HK-2 (cell line): Measurements from ENCODE around the gene PDPN.
"Not testable (repeated sequence)": the region's sequence is repeated elsewhere in the genome, so short reads cannot be mapped to it uniquely, and the experiment has no call there.

Experiments
- DNase-seq: peaks from one replicate; pipeline ENCODE4 v3.0.0-alpha.2; 2018; ENCODE audit not compliant: unreplicated experiment

PDPN gene, protein sequence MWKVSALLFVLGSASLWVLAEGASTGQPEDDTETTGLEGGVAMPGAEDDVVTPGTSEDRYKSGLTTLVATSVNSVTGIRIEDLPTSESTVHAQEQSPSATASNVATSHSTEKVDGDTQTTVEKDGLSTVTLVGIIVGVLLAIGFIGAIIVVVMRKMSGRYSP

DNA sequence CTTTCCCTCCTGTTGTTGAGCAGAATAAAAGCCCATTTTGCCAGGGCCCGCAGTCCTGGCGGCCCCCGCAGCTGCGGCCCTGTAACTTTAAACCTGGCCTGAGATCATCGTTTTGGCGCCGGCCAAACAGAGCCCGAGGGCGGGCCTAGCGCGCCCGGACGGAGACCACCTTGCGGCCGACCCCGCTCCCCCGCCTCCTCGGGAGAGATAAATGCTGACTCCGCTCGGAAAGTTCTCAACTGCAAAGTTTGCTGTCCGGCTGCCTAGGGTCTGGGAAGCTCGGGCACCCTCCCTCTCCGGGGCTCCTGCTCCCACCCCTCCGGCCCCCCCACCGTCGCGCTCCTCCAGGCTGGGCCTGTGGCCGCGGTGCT lies at the start of gene PDPN:
PDPN (plus strand) TSS at position 238 of the 371 bp plus-strand sequence. CDS start 202 bp downstream, outside the sequence.
- no peak for DNase-seq

DNA sequence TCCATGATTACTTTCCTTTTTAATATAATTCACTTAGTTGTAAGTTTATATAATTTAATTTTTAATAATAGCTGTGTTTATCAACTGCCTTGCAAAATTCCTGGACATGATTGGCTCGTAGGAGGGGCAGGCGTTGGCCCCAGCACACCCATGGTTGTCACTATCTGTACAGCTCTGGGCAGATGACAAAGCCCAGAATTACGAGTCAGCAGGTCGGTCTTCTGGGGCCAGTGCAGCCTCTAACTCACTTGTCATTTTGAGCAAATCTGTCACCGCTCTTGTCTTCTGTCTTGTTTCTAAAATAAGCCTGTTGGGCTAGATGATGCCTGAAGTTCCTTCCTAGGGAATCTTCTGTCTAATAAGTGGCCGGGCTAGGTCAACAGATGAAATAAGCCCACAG lies 48.4 kb upstream of the PDPN start:
- no peak for DNase-seq

DNA sequence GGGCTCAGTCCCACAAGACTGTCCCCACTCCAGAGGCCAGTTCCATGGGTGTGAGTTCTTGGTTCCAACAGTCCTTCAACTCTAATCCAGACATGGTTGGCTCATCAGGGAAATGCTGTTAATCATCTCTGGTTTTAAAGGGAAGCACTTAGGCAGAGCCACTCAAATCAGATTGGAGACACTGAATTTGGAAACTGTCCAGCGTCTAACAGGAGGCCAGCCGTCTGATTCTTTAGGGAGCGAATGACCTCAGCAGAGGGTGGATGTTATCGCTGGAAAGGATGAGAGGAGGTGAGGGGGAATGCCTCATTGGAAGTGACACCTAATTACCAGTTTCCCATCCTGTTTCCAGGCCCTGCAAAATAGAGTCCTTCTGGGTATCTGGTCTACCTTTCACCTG lies 47.1 kb upstream of the PDPN start:
- DNase-seq = no peak

DNA sequence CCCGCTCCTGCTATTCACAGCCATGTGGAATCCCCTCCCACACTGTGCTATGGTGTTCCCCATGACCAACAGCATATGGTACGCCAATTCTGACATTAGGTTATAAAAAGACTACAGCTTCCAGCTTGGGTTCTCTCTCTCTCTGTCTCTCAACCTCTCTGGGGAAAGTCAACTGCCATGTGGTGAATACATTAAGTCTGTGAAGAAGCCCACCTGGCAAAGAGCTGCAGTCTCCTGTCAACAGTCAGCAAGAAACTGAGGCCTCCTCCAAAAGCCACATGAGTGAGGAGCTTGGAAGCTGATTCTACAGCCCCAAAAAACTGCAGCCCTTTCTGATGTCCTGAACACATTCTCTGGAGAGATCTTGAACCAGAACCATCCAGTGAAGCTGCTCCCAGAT lies 44.8 kb upstream of the PDPN start:
- no peak for DNase-seq

DNA sequence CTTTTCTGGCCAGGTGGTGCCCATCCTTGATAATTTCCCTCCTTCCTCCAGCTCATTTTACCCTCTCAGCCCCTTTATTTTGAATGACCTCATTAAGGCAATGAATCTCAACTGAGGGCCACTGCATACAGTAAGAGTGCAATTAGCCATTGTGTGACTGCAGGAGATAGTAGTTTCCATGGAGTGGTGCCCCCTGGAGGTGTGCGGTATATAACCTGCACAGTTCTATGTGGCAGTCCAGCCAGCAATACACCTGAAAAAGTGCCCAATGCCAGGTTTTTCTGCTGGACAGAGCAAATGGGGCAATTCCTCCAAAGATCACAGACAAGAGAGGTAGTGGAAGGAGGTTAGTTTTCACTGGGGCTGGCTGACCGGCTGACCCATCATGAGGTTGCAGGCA lies 43.9 kb upstream of the PDPN start:
- DNase-seq = no peak

DNA sequence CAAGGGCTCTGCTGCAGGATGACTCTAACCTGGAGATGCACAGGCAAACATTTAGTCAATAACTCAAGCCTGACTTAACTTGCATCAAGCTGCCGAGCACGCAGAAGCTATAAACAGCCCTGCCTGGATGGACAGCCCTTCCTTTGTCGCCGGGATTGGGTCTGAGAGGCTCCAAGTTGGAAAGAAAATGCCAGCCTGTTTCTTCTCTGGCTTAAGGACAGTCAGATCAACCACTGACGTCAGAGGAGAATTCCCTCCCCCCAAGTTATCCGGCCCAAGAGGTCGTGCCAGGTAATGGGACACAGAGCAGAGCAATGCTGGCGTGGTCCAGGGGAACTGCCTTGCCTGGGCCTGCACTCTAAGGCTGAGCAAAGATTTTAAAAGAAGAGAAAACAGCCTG lies 42.8 kb upstream of the PDPN start:
- no peak for DNase-seq

DNA sequence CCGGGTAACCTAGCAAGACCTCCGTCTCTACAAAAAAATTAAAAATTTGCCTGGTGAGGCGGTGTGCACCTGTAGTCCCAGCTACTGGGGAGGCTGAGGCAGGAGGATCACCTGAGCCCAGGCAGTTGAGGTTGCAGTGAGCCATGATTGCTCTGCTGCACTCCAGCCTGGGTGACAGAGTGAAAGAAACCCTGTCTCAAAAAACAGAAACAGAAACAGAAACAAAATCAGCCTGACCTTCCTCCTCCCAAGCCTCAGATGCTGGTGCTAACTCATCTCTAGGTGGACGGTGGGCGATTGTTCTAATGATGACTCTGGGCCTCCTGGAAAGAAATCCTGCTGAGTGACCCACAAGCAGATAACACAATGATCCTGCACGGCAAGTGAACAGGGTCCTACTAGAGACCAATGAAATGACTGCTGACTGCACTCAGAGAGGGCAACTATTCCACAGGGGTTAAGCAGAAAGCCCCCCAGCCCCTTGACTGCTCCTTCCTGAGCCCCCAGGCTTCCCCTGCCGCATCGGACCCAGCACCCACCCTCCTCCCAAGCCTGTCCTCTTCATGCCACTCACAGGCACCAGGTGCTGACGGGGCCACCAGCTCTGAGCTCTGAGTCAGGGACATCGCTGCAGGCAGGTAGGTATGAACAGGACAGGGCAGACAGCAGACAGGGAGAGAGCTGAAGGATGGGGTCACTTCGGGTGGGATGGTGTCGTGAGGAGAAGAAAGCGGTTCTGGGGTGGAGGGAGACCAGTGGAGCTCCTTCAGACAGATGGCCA lies 42.0 kb upstream of the PDPN start:
- DNase-seq = no peak

DNA sequence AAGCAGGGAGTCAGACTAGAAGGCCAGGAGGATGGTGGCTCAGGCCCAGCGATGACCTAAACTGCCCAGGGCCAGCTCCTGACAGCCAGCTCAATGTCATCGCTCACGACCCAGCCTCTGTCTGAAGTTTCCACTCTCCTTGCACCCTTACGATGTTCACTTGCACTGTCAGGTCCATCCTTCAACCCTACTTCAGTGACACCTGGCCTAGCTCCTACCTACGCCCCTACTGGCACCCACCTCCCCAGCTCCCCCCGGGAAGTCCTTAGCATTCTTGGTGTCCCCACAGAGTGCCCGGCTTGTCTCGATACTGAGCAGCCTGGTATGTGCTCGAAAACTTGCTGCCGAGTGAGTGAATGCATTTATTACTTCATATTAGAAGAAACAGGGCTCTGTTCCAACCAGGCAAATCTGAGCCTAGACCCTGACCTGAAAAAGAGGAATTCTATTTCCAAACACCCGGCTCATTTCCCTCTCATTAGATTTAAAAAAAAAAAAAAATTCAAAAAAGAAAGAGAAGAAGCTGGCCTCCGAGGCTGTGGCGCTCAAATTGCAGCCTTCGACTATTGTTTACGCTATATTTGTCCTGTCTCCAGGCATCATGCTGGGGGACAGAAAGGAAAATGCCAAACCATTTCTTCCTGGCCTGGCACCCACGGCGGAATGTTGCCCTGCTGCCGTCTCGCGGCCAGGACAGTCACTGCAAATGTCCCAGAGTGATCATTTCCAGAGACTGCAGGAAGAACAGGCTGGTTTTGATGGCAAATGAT lies 40.0 kb upstream of the PDPN start:
- peak; percentile 24 for DNase-seq

DNA sequence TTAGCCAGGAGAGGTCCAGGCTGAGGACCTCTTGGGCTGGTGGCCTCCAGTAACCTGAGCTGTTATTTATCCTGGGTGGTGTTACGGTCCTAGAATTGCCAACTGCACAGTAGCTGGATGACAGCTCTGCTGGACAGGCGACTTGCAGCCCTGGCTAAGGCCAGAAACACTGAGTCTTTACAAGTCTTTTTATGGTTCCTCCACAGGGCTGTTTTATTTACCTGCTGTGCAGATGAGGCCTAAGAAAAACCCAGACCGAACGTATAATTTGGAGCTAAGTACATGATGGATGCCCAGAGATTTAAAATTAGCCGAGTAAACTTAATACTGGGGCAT lies 39.4 kb upstream of the PDPN start:
- no peak for DNase-seq

DNA sequence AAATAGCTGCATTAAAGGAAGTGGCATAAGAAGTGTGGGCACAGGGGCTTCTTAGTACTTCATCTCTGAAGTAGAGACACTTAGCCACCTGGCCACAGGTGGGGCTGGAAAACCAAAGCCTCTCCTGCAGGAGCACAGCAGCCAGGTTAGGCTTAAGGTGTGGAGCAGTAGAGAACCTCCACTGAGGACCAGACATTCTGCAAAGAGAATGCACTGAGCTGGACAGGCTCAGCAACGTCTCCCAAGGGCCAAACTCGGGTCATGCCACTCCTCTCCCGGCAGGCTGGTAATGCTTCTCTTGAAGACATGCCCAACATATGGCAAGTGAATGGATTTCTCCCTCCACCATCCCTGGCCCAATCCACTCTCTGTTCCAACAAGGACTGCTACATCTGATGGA lies 36.8 kb upstream of the PDPN start:
- DNase-seq = no peak

DNA sequence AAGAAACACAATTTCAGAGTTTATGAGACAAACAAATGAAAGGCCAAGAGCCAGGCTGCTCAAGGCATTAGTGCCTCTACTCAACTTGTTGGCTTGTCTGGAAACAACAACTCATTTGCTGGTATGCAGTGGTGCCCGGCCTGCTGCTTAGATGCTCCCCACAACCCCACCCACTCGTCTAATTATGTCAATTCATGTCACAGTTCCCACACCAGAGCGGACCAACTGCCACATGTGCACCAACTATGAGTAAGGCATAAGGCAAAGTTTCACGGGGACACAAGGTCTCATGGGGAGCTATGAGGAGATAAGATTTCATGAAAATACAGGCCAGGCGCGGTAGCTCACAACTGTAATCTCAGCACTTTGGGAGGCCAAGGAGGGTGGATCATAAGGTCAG lies 35.4 kb upstream of the PDPN start:
- DNase-seq = no peak

DNA sequence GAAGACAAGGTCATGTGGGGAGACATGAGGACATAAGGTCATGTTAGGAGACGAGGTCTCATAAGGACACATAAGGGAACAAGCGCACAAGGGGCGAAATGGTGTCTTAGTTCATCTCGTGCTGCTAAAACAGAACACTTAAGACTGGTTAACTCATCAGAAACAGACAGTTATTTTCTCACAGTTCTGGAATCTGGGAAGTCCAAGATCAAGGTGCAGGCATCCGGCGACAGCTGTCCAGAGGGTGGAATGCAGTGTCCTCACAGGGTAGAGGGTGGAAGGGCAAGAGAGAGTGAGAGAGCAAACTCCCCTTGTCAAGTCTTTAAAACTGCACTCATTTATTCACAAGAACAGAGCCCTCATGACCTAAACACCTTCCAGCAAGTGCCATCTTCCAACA lies 34.6 kb upstream of the PDPN start:
- DNase-seq = no peak

DNA sequence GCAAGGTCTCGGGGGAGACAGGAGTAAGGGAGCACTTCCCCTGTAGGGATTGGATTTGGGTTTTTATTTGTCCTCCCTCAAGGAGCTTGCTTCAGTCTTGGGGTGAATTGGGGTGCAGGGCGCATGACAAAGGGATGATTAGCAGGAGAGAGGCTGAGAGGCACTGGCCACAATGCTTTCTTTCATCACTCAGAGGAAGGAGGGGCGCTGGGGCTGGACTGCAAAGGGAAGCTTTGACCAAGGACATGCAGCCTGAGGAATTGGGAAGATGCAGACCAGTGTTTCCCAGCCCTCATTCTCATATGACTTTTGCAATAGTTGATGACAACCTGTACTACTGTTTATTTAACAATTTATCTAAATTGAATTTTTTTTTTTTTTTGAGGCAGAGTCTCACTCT lies 34.1 kb upstream of the PDPN start:
- DNase-seq = no peak

DNA sequence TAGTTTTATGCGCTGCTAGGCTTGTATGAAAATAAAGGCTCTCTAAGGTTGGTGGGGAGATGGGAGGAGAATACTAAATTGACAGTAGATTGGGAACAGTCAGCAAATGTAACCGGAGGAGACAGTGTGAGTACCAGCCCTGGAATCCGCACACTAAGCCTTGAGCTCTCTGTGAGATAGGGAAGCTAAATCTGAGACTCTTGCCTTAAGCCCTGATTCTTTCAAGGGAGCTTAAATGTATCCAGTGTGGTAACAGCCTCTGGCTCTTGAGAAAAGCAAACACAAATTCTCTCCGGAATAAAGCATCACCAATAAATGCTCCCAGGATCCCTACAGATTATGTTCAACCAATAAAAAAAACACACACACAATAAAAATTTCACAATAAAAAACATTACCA lies 33.0 kb upstream of the PDPN start:
- DNase-seq = no peak

DNA sequence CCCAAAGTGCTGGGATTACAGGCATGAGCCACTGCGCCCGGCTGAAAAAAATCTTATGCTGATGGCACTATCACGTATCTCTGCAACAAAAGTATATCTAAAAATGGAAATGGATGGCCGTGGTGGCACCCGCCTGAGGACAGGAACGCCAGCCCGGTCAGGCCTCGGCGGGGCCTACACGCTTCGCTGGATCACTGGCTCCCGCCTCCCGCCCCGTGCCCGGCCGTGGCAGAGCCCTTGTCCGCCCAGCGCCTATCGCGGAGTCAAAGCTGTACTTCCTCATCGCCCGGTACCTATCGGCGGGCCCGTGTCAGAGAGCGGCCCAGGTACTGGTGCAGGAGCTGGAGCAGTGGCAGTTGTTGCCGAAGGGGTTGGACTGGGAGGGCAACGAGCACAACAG lies 28.8 kb upstream of the PDPN start:
- DNase-seq = no peak

DNA sequence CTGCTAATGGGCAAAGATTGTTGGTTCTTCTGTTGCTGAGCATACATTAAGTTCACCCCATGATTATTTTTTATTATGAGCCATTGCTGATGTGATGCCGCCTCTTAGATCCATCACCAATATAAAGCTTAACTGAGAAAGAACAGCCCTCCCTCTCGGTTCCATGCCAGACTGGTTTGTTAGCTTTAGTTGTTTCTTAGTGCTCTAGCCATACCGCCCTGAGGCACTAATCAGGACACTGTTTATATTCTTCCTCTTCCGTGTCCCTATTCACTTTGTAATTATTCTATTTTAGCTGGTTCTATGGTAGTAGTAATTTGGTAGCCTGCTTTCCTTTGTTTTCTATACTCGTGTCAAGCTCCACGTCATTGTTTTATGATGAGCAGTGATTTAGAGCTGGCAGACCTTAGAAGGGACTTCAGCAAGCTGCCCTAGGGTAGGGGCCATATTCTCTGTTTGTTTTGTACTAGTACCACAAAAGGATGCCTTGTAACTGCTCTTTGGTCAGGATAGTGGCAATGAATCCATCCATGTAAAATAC lies 27.3 kb upstream of the PDPN start:
- no peak for DNase-seq

DNA sequence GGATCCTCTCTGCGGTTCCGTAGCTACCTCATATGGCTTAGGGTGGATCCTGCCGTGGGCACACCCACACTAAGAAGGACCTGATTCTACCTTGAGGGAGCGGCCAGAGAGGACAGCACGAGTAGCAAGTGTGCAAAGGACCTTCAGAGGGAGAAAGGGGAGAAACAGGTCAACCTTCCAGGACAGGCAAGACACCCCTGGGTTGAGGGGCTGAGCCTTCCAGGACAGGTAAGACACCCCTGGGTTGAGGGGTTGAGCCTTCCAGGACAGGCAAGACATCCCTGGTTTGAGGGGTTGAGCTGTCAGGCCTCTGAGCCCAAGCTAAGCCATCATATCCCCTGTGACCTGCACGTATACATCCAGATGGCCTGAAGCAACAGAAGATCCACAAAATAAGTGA lies 23.1 kb upstream of the PDPN start:
- no peak for DNase-seq

DNA sequence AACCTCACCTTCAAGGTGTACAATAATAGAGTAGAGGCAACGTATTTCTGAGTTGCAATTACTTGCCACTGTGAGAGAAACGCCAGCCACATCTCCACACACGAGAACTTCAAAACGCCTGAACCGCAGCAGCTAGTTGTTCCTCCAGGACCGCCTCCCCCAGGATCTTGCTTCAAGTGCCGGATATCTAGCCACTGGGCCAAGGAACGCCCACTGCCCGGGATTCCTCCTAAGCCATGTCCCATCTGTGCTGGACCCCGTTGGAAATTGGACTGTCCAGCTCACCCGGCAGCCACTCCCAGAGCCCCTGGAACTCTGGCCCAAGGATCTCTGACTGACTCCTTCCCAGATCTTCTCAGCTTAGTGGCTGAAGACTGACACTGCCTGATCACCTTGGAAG lies 20.7 kb upstream of the PDPN start:
- not testable (repeated sequence) for DNase-seq

DNA sequence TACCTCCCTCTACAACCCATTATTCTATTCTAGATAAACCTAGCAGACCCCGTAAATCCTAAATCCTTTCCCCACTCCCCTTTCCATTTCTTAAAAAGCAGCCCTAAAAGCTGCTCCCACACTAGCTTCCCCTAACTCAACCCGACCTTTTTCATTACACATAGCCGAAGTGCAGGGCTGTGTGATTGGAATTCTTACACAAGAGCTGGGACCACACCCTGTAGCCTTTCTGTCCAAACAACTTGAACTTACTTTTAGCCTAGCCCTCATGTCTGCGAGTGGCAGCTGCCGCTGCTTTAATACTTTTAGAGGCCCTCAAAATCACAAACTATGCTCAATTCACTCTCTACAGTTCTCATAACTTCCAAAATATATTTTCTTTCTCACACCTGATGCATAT lies 19.6 kb upstream of the PDPN start:
- DNase-seq = no peak

DNA sequence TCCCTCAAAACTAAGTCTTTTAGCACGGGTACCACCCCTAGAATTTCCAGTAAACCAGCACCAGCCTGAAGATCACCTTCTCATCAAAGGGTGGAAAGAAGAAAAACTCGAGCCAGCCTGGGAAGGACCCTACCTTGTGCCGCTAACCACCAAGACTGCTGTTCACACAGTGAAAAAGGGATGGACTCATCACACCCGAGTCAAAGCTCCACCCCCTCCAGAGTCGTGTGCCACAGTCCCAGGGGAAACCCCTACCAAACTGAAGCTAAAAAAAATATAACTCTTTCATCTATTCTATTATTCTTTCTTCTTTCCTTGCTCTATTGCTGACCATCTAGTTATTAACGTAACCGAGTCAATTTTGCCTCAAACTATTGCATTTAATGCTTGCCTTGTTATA lies 13.2 kb upstream of the PDPN start:
- DNase-seq = not testable (repeated sequence)

DNA sequence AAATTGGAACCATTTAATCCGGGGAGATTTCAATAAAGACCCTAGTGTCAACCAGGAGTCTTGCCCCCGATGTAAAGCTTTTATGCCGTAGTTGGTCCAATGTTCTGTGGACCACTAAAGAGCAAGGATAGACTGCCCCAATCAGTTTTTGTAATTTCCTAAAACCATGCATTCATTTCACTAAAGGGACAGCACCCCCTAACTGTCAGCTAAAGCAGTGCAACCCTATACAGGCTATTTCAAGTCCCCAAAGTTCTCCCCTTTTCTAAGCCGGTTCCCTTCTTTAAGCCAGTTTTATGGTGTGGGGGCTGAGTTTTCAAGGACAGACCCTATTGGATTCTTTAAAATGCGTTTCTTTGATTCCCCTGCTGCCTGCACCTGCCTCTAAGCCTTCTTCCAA lies 12.7 kb upstream of the PDPN start:
- DNase-seq = no peak

DNA sequence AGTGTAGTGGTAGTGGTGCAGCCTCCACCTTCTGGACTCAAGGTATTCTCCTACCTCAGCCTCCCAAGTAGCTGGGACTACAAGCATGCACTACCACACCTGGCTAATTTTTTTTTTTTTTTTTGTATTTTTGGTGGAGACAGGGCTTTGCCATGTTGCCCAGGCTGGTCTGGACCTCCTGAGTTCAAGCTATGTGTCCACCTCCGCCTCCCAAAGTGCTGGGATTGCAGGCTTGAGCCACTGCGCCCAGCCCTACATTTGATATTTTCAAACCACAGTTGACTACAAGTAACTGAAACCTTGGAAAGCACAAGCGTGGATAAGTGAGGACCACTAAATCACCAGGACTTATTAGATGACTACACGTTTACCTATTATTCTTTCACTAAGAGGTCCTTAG lies 10.0 kb upstream of the PDPN start:
- DNase-seq = no peak

DNA sequence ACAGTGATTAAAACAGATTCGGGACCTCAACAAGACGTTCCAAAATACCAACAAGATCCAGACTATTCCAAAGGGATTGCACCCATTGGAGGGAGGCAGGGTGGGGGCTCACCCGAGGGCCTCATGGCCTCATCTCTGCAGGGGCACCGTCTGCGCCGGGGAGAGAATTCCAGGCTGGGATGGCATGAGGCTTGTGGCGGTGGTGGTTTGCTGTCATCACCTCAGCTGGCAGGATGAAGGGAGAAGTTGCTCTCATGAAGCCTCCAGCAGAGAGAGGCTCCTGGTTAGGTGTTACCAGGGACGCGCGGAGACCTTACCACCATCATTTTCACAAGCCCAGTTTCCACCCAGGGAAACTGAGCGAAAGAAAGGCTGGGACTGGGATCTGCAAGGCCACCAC lies 6.7 kb upstream of the PDPN start:
- no peak for DNase-seq
